Keratinocyte (primary cell): ENCODE data around the gene ART4. TPM values are rescaled to one million over a fixed set of nuclear protein-coding genes. Genes with fewer than 3 reads are reported as not detected.

Source experiments
- DNase-seq: peaks from one replicate; pipeline ENCODE4 v3.0.0-alpha.2; 2011; ENCODE audit warnings: low read depth, missing footprints, low spot score
- FAIRE-seq: peaks from 2 replicates; lab custom pipeline; 2011; peaks lifted over from hg19 to GRCh38; lab: Jason Lieb, UNC
- H2AFZ ChIP-seq: 2 replicates; pipeline ENCODE4 v1.6.0; 2012; ENCODE audit warnings: low read length, control low read depth, inconsistent platforms; ENCODE audit not compliant: control insufficient read depth
- H3K27ac ChIP-seq: 2 replicates; pipeline ENCODE4 v1.5.1; 2011; ENCODE audit warnings: low read length; ENCODE audit not compliant: control insufficient read depth, insufficient read depth
- H3K27me3 ChIP-seq: 3 replicates; pipeline ENCODE4 v1.6.0; 2011; ENCODE audit warnings: low read length; ENCODE audit not compliant: control insufficient read depth, insufficient read depth; ENCODE audit errors: extremely low read depth
- H3K36me3 ChIP-seq, 2 experiments: 2 replicates in 1 of 2; 3 replicates in 1 of 2; pipeline ENCODE4 v1.5.1; 2011; ENCODE audit warnings: low read length in 2 of 2, mild to moderate bottlenecking in 1 of 2; ENCODE audit not compliant: control insufficient read depth in 2 of 2, insufficient read depth in 2 of 2; ENCODE audit errors: extremely low read depth in 1 of 2
- H3K4me1 ChIP-seq: 3 replicates; pipeline ENCODE4 v1.5.1; 2011; ENCODE audit warnings: low read length; ENCODE audit not compliant: control insufficient read depth, insufficient read depth; ENCODE audit errors: extremely low read depth
- H3K4me2 ChIP-seq: 3 replicates; pipeline ENCODE4 v1.6.0; 2011; ENCODE audit warnings: low read depth, low read length; ENCODE audit not compliant: control insufficient read depth, insufficient read depth; ENCODE audit errors: extremely low read depth
- H3K4me3 ChIP-seq, 3 experiments: fragments of 200-600 bp in 1 of 3; sonication (generic) in 1 of 3; 2 replicates in 2 of 3; 3 replicates in 1 of 3; pipeline ENCODE4 v1.5.1; 2011 to 2016; ENCODE audit warnings: low read length in 3 of 3, mild to moderate bottlenecking in 3 of 3, control low read depth in 2 of 3, inconsistent platforms in 1 of 3, low read depth in 1 of 3, mixed read lengths in 1 of 3, mixed run types in 1 of 3, moderate library complexity in 1 of 3; ENCODE audit not compliant: control insufficient read depth in 2 of 3, insufficient read depth in 2 of 3; ENCODE audit errors: extremely low read depth in 1 of 3
- H3K79me2 ChIP-seq: 2 replicates; pipeline ENCODE4 v1.6.0; 2012; ENCODE audit warnings: low read length; ENCODE audit not compliant: control insufficient read depth, insufficient read depth
- H3K9ac ChIP-seq: 3 replicates; pipeline ENCODE4 v1.6.0; 2011; ENCODE audit warnings: low read length; ENCODE audit not compliant: control insufficient read depth, insufficient read depth; ENCODE audit errors: extremely low read depth
- H3K9me1 ChIP-seq: 3 replicates; pipeline ENCODE4 v1.6.0; 2011; ENCODE audit warnings: low read length; ENCODE audit not compliant: control insufficient read depth, insufficient read depth; ENCODE audit errors: extremely low read depth
- H3K9me3 ChIP-seq: 2 replicates; pipeline ENCODE4 v1.5.1; 2012; ENCODE audit warnings: low read depth, low read length; ENCODE audit not compliant: control insufficient read depth
- H4K20me1 ChIP-seq: 3 replicates; pipeline ENCODE4 v1.6.0; 2011; ENCODE audit warnings: low read length; ENCODE audit not compliant: control insufficient read depth, insufficient read depth; ENCODE audit errors: extremely low read depth
- EZH2 ChIP-seq: IDR thresholded peaks from one replicate; pipeline ENCODE4 v1.6.1; 2012; ENCODE audit warnings: inconsistent platforms, mild to moderate bottlenecking, low read length, moderate library complexity
- dilution Hi-C: fragments of 300-500 bp; cut with MboI; formaldehyde crosslinking; loops from one replicate; pipeline ENCODE4 v1.7.0; 2020; ENCODE audit warnings: low sequenced_read_pairs; ENCODE audit not compliant: extremely low pct_ligation_motif_present
- polyA plus RNA-seq, 5 experiments: library from polyadenylated mRNA; depleted of rRNA in 3 of 5; stranded (reverse) in 3 of 5; stranded (forward) in 1 of 5; unstranded in 1 of 5; fragments of >200 nt; gene quantifications; 1 replicate in 1 of 5; 2 replicates in 3 of 5; 3 replicates in 1 of 5; pipeline versions ENCODE4 v1.2.1 to v1.2.3, GENCODE V29; 2011 to 2012; ENCODE audit warnings: missing spikeins in 2 of 5, low read depth in 1 of 5, low replicate concordance in 1 of 5
- TF ChIP-seq, protein P1 (sequence below), 3 experiments: IDR thresholded peaks in 1 of 3; conservative IDR thresholded peaks in 1 of 3; optimal IDR thresholded peaks in 1 of 3; 2 replicates in 2 of 3; 3 replicates in 1 of 3; pipeline versions ENCODE3 to v1.5.1; 2011; ENCODE audit warnings: low read length in 3 of 3, mild to moderate bottlenecking in 3 of 3, moderate library complexity in 2 of 3, control low read depth in 1 of 3, inconsistent platforms in 1 of 3; ENCODE audit not compliant: insufficient read depth in 2 of 3; ENCODE audit errors: extremely low read depth in 1 of 3

ART4 gene
- polyA plus RNA-seq, 1 donor (not counting 4 experiments of a cell fraction or from before 2014, with no cell fraction given) = not detected

DNA sequence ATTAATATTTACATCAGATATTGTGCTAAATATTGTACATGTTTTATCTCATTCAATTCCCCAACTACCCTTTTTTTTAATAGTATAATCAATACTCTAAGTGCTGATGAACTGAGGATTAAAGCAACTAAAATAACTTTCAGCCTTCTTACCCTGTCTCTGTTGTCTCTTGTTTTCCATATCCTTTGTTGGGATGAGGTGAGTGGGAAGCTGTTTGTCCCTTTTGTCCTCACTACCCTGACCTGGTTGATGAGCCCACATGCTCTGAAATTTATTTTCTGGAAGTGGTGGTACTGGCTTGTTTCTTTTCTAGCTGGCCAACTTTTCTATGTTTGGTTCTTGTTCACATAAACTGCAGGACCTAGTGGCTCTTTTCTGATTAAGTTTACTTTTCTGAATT, 9.6 kb upstream of the ART4 start:
- dilution Hi-C loops = no loop called here
- Histone ChIP-seq H3K9me3 (no peaks in the 10 kb centered on the region), H3K36me3 (no peaks in the 10 kb centered on the region), H3K27ac (no peak overlapping the region), H3K9me1 (no peaks in the 10 kb centered on the region), H3K4me2 (no peak overlapping the region), H3K4me3 (no peak overlapping the region), H3K4me1 (peaks cover 26% of the 10 kb centered on the region), H4K20me1 (no peaks in the 10 kb centered on the region), H3K9ac (no peak overlapping the region), H2AFZ (no peak overlapping the region), H3K79me2 (no peaks in the 10 kb centered on the region), H3K27me3 (no peaks in the 10 kb centered on the region)
- no peak for TF ChIP-seq EZH2
- TF ChIP-seq, protein P1, sequence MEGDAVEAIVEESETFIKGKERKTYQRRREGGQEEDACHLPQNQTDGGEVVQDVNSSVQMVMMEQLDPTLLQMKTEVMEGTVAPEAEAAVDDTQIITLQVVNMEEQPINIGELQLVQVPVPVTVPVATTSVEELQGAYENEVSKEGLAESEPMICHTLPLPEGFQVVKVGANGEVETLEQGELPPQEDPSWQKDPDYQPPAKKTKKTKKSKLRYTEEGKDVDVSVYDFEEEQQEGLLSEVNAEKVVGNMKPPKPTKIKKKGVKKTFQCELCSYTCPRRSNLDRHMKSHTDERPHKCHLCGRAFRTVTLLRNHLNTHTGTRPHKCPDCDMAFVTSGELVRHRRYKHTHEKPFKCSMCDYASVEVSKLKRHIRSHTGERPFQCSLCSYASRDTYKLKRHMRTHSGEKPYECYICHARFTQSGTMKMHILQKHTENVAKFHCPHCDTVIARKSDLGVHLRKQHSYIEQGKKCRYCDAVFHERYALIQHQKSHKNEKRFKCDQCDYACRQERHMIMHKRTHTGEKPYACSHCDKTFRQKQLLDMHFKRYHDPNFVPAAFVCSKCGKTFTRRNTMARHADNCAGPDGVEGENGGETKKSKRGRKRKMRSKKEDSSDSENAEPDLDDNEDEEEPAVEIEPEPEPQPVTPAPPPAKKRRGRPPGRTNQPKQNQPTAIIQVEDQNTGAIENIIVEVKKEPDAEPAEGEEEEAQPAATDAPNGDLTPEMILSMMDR (optimal IDR thresholded peaks at IDR 0.05 in 1 of 3, IDR thresholded peaks at IDR 0.05 in 1 of 3, conservative IDR thresholded peaks at IDR 0.05 in 1 of 3; ENCODE audit: extremely low read depth in 1 of 3, insufficient read depth in 2 of 3, low read length in 3 of 3) = no peak
- FAIRE-seq (no peak), DNase-seq (no peak)

GRCh38 chr12:14850929-14851663, 7.8 kb upstream of the ART4 start:
- Histone ChIP-seq H3K9ac (no peak overlapping the region), H2AFZ (no peak overlapping the region), H3K9me1 (no peaks in the 10 kb centered on the region), H4K20me1 (no peaks in the 10 kb centered on the region), H3K4me1 (peaks cover 26% of the 10 kb centered on the region), H3K9me3 (no peaks in the 10 kb centered on the region), H3K4me2 (no peak overlapping the region), H3K4me3 (no peak overlapping the region), H3K79me2 (no peaks in the 10 kb centered on the region), H3K27ac (no peak overlapping the region), H3K36me3 (no peaks in the 10 kb centered on the region), H3K27me3 (no peaks in the 10 kb centered on the region)
- no peak for FAIRE-seq
- TF ChIP-seq, protein P1 (optimal IDR thresholded peaks at IDR 0.05 in 1 of 3, IDR thresholded peaks at IDR 0.05 in 1 of 3, conservative IDR thresholded peaks at IDR 0.05 in 1 of 3; ENCODE audit: extremely low read depth in 1 of 3, insufficient read depth in 2 of 3, low read length in 3 of 3) = no peak
- TF ChIP-seq EZH2 = no peak
- dilution Hi-C loops = no loop called here
- DNase-seq = no peak
